DOHH2 (cell line): ENCODE results near the gene C1orf53.
"Not testable (repeated sequence)": the region's sequence is repeated elsewhere in the genome, so short reads cannot be mapped to it uniquely, and the experiment has no call there.

Experiments used
- EZH2phosphoT487 ChIP-seq: fragments of 200-600 bp; sonication (generic); IDR thresholded peaks from 2 replicates; pipeline ENCODE4 v1.6.1; 2017; ENCODE audit warnings: borderline replicate concordance, mild to moderate bottlenecking, antibody characterized with exemption, low read length, moderate library complexity, mixed read lengths
- TF ChIP-seq, protein P1 (sequence below): fragments of 200-600 bp; sonication (generic); IDR thresholded peaks from one replicate; pipeline ENCODE4 v1.5.1; 2014; ENCODE audit warnings: antibody characterized with exemption, mild to moderate bottlenecking, low read depth, low read length; ENCODE audit not compliant: poor library complexity, severe bottlenecking

GRCh38 chr1:197855751-197856150 is 46.7 kb upstream of the C1orf53 start:
- TF ChIP-seq, protein P1, sequence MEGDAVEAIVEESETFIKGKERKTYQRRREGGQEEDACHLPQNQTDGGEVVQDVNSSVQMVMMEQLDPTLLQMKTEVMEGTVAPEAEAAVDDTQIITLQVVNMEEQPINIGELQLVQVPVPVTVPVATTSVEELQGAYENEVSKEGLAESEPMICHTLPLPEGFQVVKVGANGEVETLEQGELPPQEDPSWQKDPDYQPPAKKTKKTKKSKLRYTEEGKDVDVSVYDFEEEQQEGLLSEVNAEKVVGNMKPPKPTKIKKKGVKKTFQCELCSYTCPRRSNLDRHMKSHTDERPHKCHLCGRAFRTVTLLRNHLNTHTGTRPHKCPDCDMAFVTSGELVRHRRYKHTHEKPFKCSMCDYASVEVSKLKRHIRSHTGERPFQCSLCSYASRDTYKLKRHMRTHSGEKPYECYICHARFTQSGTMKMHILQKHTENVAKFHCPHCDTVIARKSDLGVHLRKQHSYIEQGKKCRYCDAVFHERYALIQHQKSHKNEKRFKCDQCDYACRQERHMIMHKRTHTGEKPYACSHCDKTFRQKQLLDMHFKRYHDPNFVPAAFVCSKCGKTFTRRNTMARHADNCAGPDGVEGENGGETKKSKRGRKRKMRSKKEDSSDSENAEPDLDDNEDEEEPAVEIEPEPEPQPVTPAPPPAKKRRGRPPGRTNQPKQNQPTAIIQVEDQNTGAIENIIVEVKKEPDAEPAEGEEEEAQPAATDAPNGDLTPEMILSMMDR = not testable (repeated sequence)
- not testable (repeated sequence) for TF ChIP-seq EZH2phosphoT487
